Inflammatory macrophage treated with lipopolysaccharide for 4 hours (primary cell): ENCODE data around the gene P4HB.

Source experiments
- DNase-seq: peaks from one replicate; pipeline ENCODE4 v3.0.0-alpha.2; 2020

P4HB gene

DNA sequence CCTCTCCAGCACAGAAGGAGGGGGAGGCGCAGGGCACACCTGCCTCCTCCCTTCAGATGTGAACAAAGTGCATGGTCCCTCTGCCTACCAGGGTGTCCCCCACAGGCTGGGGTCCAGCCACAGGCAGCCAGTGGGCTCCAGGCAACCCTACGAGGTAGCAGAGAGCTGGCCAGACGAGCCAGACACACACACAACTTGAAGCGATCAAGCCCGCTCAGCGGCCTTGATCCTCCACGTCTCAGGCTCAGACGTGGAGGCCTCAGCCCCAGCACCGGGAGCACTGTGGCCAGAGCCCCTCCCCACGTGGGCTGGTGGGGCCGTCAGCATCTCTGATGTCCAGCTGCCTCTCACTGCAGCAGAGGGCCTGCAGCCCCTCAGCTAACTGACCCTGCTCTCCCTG, 35.7 kb downstream of the P4HB start:
- no peak for DNase-seq

DNA sequence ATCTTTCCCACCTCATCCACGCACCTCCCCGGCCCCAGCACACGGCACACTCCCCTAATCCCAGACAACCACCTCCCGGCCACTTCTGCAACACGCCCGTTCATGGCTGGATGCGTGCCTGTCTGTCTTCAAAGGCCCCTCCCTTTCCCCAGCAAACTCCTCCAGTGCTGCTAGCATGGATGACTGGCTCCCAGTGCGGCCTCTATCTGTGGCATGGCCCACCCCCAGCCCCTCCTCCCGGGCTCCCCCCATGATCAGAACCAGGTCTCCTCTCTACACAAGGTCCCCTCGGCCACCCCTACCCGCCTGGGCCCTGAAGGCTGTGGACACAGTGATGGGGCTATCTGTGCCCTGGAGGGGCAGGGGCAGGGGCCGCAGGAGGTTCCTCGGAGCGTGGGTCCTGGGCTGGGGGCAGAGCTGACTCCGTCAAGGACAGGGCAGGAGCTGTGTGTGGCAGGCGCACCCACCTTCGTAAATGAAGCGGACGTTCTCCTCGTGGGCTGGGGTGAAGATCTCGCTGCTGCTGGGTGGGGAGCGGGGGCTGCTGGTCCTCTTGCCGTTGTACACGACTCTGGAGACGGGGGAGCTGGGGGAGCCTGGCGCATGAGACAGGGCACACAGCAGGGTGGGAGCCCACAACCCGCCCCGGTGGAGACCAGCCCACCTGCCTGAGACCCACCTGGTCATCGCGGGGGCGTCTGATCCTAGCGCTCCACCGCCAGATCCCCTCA, 36.4 kb downstream of the P4HB start:
- DNase-seq: no peak

DNA sequence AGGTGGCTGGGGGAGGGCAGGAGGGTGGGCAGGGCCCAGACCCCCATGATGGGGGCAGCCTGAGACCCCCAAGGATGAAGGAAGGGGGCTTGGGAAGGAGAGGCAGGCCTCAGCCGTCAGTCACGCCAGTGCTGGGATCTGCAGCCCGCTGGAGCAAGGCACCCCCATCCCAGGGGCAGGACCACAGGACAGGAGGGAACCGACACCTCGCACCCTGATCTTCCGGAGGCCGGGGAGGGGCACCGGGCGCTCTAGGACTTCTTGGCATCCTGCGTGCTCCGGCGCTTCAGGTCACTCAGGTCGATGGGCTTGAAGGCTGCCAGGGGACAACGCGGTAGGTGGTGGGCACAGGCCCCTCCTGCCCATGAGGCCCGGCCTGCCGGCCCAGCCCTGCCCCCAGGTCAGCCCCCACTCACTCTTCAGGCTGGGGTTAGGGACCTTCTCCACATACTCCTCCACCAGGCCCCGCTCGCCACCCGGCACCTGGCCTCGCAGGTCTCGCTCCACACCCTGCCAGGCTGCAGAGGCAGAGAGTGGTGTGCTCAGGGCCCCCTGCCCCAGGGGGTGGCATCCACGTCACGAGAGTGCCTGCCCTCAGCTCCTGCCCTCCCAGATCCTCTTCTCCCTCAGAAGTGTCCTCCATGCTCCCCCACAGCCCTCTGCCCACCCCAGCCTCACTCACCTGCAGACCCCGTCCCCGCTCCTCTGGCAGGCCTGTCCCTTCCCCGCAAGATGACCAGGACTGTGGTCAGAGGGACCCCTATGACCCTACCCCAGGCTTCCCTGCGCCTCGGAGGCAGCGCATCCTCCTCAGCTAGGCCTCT, 37.1 kb downstream of the P4HB start:
- no peak for DNase-seq

DNA sequence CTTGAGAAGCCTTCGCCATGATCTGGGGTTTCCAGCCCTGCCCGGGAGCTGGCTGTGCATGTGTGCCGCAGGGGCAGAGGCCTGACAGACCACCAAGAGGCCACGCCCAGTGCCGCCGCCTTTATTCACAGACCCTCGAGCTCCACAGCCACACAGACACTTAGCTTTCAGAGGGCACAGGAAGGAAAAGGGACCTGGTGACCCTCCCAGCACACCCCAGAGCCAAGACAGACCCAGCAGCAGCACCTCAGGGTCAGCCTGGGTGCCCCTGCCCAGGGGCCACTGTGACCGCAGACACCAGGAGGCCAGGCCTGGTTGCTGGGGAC, 38.1 kb downstream of the P4HB start:
- no peak for DNase-seq

DNA sequence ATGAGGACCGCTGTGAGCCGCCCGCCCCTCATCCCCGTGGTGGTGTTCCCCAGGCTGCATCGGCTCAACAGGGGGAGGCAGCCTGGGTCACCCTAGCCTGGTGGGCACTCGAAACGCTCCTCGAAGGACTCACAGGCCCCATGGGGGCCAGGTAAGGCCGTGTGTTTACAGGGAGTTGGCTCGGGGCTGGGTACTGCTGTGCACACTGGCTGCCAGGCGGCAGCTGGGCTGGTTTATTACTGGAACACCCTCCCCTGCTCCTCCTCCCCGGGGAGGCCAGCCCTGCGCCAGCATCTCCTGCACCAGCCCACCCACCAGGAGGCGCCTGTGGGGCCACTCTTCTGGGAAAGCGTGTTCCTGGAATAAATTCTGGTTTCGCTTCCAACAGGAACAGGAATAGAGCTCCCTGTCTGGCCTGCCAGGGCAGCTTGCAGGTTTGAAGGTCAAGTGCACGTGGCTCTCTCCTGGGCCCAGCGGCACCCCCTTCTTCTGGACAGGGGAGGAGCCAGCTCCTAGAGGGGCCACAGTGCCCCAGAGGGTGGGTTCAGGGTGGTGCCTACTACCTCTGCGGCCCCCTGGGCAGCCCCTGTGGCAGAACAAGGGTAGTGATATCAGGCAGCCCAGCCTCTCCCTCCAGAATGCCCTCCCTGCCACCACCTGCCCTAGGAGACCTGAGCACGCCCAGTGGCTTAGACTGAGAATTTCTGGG, 38.6 kb downstream of the P4HB start:
- DNase-seq: peak; percentile 80

DNA sequence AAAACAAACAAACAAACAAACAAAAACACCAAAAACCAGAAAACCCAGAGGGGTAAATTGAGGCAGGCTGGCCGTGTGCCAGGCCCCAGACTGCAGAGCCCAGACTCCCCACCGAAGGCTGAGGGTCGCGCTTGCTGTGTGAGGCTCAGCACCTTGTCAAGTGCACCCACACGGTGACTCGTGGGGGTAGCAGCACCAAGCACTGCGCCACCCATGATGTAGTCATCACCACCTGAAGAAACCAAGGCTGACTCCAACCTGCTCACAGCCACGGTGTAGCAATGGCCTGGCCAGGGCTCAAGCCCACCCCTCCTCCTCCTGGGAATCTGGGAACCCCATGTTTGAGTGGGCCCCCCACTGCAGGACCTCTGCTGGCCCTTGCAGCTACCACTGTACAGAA, 39.2 kb downstream of the P4HB start:
- DNase-seq: no peak

DNA sequence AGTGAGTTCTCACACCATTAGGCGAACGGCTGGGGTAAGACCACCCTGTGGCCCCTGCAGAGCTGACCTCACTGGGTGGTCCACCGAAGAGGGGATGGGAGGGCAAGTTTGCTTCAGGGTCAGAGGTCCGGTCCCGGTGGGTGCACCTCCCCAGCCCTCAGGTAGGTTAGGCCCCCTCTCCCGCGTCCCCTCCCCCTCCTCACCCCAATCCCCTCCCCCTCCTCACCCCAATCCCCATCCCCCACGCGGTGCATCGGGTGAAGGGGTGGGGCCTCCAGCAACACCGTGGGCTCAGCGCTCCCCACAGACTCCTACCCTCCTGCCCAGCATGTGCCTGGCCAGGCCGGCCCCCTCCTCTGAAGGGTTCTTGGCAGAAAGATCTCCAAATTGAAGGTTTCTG, 40.6 kb downstream of the P4HB start:
- DNase-seq: no peak

DNA sequence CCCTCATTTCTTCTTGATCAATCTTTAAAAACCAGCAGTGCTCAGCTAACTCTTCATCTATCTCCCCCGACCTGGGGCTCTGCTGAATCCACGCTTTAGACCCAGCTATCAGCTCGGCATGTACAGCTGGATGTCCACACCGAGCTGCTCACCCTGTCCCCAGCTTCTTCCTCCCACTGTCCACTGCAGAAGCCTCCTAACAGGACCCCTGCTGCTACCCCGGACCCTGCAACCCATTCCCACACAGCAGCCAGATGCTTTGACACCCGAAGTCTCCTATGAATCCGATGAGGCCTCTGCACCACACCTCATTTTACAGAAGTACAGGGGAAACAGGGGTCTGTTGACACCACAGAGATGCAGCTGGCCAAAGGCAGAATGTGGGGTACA, 42.6 kb downstream of the P4HB start:
- no peak for DNase-seq

DNA sequence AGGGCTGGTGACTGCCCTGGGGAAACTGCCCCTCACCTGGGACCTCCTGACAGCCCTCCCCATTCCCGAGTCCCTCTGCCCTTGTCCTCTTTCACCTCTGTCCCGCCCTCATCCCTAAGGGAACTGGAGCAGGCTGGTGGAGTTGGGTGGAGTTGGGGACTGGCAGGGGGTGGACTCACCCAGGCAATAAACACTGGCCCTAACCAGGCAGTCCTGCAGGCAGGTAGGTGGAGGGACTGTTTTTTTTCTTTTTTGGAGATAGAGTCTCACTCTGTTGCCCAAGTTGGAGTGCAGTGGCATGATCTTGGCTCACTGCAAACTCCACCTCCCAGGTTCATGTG, 44.7 kb downstream of the P4HB start:
- DNase-seq: no peak

DNA sequence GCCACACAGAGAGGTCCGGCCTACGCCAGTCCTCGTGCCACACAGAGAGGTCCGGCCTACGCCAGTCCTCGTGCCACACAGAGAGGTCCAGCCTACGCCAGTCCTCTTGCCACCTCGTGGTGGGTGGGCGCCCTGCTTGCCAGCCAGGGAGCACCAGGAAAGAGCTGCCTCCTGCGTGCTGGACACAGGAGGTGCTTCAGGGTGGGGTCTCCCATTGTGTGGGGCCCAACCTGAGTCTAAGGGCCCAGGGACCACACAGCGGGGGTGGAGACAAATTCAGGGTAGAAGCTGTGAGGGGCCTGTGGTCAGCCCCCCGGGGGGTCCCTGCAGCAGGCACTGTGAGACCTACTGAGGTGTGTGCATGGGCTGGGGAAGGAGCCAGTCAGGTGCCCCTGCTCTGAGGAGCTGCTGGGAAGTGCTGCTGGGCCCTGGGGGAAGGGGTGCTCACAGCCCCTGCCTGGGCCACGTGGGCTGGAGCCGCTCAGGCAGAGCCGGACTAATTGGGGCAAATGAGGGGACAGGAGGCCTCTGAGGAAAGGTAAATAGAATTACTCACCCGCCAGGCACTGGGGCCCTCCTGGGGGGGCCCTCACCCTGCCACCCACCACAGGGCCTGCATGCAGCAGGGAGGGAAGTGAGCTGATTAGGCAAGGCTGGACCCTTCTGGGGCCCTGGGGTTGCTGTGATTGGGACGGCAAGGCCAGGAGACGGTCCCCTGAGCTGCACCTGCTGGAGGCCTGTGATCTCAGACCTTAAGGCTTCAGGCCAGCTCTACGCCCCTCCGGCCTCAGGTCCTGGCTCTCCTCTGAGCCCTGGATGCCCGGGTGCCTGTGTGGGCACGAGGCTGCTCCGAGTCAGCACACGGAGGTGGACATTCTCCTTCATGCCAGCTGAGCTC, 45.3 kb downstream of the P4HB start:
- no peak for DNase-seq

DNA sequence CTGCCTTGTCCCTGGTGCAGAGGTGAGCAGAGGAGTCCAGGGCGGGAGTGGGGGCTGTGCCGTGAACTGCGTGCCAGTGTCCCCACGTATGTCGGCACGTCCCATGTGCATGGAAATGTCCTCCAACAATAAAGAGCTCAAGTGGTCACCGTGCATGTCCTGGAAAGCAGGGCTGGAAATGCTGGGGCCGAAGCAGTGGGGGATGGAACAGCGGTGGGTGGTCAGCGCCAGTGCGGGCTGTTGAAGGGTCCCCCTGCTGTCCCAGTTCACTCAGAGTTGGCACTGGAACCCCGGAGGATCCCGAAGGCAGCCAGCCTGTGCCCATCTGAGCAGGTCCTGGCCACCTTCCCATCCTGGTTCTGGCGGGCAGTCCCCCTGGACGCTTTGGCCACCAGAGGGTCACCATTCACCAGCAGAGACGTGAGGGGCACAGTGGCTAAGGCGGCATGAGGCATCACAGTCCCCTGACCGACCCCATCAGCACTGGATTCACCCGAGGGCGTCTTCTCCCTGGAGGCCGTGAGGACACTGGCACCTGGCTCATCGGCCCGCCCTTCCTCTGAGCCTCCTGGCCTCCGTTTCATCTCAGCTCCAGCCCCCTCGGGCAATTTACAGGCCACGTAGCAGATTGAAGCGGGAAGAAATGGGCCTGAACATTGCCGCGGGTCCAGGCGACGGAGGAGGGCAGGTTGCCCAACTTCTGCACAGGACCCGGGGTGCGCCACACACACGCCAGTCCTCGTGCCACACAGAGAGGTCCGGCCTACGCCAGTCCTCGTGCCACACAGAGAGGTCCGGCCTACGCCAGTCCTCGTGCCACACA, 46.3 kb downstream of the P4HB start:
- DNase-seq: no peak

DNA sequence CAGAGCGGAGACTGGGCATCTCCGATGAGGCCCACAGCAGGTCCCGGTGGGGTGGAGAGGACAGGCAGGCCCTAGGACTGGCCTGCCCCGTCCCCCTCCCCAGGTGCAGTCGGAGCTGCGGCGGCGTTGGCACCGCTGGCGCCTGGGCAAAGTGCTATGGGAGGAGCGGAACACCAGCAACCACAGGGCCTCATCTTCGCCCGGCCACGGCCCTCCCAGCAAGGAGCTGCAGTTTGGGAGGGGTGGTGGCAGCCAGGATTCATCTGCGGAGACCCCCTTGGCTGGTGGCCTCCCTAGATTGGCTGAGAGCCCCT, 47.0 kb downstream of the P4HB start:
- no peak for DNase-seq

DNA sequence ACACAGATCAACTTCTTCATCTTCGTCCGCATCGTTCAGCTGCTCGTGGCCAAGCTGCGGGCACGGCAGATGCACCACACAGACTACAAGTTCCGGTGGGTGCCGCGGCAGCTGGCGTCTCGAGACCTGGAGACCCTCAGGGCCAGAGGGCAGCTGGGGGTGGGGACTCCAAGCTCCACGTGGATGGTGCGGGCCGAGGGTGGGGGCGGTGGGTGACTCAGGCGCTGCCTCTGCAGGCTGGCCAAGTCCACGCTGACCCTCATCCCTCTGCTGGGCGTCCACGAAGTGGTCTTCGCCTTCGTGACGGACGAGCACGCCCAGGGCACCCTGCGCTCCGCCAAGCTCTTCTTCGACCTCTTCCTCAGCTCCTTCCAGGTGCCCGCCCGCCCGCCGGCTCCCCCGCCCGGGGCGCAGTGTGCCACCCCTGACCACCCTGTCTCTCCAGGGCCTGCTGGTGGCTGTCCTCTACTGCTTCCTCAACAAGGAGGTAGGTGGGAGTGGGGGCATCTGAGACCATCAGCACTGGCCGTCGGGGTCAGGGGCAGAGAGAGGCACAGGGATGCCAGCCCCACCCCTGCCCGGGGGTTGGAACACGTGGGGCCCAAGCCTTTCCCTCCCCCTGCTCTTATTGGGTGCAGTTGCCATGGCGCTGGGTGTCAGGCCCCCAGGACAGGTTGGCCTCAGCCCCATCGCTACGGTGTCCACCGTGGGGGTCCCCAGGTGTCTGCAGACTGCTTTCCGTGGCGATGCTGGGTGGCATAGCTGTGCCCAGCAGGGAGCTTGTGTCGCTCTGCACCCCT, 47.6 kb downstream of the P4HB start:
- no peak for DNase-seq

DNA sequence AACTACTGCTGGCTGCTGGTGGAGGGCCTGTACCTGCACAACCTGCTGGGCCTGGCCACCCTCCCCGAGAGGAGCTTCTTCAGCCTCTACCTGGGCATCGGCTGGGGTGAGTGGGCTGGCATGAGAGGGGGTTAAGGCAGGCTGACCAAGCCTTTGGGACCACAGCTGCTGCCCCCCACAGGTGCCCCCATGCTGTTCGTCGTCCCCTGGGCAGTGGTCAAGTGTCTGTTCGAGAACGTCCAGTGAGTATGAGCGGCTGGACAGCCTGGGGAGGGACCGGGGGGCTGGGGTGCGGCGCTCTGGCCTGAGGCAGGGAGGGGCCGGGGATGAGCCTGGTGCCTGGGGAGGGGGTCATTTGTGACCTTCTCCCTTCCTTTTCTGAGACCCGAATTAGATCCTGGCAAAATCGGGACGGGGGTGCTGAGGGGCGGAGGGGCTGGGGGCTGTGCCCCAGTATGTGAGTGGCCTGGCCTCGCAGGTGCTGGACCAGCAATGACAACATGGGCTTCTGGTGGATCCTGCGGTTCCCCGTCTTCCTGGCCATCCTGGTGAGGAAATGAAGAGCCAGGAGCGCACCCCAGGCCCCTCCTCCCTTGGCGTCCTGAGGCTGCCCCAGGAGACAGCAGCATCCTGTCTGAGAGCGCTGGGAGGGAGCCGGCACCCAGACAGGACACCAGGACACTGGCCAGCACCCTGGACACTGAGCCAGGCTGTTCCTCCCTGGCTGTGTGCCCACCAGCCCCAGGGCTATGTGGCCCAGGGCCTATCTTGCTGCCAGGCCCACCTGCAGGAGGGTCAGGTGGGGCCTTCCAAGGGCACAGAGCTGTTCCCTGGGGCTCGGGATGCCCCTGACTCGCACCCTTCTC, 48.4 kb downstream of the P4HB start:
- DNase-seq: no peak

DNA sequence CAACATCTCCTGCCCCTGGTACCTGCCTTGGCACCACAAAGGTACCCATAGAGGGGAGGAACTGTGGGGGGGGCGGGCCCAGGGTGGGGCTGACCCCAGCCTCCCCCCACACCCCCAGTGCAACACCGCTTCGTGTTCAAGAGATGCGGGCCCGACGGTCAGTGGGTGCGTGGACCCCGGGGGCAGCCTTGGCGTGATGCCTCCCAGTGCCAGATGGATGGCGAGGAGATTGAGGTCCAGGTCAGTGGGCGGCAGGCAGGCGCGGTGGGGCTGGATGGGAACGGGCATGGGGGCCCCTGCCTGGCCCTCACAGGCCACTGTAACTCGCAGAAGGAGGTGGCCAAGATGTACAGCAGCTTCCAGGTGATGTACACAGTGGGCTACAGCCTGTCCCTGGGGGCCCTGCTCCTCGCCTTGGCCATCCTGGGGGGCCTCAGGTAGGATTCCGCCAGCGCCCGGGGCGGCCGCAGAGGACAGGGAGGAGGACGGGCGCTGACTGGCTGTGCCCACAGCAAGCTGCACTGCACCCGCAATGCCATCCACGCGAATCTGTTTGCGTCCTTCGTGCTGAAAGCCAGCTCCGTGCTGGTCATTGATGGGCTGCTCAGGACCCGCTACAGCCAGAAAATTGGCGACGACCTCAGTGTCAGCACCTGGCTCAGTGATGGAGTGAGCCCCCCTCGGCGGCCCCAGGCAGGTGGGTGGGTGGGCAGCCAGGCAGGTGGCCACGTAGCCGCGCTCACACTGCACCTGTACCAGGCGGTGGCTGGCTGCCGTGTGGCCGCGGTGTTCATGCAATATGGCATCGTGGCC, 49.2 kb downstream of the P4HB start:
- no peak for DNase-seq

DNA sequence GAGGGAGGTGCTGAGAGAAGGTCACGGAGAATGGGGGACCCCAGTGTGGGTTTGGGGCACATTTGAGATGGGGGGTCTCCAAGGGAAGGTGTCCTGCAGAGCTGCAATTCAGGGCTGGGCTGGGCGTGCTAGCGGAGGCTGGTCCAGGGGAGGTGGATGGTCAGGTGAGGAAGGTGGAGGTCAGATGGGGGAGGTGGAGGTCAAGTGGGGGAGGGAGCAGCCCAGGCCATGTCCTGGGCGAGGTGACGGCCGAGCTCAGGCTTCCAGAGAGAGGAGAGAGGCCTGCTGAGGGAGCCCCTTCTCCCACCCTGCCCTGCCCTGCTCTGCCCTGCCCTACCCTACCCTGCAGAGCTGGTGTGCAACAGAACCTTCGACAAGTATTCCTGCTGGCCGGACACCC, 49.9 kb downstream of the P4HB start:
- no peak for DNase-seq

DNA sequence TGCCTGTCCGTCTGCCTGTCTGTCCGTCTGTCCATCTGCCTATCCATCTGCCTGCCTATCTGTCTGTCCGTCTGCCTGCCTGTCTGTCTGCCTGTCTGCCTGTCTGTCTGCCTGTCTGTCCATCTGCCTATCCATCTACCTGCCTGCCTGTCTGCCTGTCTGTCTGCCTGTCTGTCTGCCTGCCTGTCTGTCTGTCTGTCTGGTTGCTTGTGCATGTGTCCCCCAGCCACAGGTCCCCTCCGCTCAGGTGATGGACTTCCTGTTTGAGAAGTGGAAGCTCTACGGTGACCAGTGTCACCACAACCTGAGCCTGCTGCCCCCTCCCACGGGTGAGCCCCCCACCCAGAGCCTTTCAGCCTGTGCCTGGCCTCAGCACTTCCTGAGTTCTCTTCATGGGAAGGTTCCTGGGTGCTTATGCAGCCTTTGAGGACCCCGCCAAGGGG, 50.8 kb downstream of the P4HB start:
- no peak for DNase-seq

DNA sequence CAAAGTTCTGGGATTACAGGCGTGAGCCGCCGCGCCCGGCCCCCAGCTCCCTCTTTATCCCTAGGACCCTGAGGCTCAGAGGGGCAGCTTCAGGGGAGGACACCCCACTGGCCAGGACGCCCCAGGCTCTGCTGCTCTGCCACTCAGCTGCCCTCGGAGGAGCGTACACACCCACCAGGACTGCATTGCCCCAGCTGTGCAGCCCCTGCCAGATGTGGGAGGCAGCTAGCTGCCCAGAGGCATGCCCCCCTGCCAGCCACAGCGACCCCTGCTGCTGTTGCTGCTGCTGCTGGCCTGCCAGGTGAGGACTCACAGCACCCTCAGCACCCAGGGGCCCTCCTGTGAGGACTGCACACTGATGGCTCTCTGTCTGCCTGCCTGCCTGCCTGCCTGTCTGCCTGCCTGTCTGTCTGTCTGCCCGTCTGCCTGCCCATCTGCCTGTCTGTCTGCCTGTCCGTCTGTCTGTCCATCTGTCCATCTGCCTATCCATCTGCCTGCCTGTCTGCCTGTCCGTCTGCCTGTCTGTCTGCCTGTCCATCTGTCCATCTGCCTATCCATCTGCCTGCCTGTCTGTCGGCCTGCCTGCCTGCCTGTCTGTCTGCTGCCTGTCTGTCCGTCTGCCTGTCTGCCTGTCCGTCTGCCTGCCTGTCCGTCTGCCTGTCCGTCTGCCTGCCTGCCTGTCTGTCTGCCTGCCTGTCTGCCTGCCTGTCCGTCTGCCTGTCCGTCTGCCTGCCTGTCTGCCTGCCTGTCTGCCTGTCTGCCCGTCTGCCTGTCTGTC, 51.4 kb downstream of the P4HB start:
- no peak for DNase-seq

DNA sequence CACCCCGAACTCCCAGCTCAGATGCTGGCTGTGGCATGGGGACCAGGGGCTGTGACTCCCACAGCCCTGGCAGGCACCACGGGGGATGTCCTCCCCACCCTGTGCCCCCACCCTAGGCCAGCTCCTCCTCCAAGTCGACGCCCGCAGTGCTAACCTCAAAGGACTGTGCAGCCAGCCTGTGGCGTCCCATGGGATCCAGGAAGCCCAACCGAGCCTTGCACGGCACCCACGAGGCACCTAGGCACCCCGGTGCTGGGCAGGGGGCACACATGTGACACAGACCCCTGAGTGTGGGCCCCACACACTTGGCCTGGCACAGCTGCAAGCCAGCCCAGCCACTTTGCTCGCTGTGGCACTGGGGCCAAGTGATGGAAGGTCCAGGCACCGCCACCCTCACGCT, 52.5 kb downstream of the P4HB start:
- DNase-seq: no peak
